DND-41 (cell line): Measurements from ENCODE around the gene TOE1.

Source experiments
- CTCF ChIP-seq: IDR thresholded peaks from 2 replicates; pipeline ENCODE4 v1.5.1; 2012; ENCODE audit warnings: borderline replicate concordance, low read length, moderate library complexity, mild to moderate bottlenecking; ENCODE audit not compliant: poor library complexity, severe bottlenecking; ENCODE audit errors: extremely low read depth
- EZH2 ChIP-seq: IDR thresholded peaks from 3 replicates; pipeline ENCODE4 v1.6.1; 2012; ENCODE audit warnings: borderline replicate concordance, low read depth, mild to moderate bottlenecking, moderate library complexity, low read length, inconsistent platforms; ENCODE audit not compliant: severe bottlenecking

- TF ChIP-seq EZH2, result no peak
- TF ChIP-seq CTCF, result no peak
Observed at GRCh38 chr1:45348966-45349677, 9.2 kb downstream of the TOE1 start.
